Activated CD8-positive, alpha-beta memory T cell treated with anti-CD3 and anti-CD28 coated beads for 1 hour (primary cell): ENCODE measurements around the gene FHIP2A.
A peak's percentile ranks its signal among the peaks of the same experiment; 100 is the strongest.
"Not testable (repeated sequence)": the region's sequence is repeated elsewhere in the genome, so short reads cannot be mapped to it uniquely, and the experiment has no call there.

Experiments
- DNase-seq, 2 donors: peaks; one replicate each; pipeline ENCODE4 v3.0.0-alpha.2; 2020; ENCODE audit warnings: low read depth in 1 of 2; ENCODE audit errors: extremely low read depth in 1 of 2

FHIP2A gene

GRCh38 chr10:114811862-114812261 lies 9.7 kb upstream of the FHIP2A start:
- no peak for DNase-seq

- DNase-seq = no peak
Observed at GRCh38 chr10:114815791-114816190, 5.8 kb upstream of the FHIP2A start.

- no peak for DNase-seq
Observed at GRCh38 chr10:114816308-114816707, 5.3 kb upstream of the FHIP2A start.

GRCh38 chr10:114819322-114819721 lies 2.3 kb upstream of the FHIP2A start:
- no peak for DNase-seq

GRCh38 chr10:114821915-114822443 lies 399 bp downstream of the FHIP2A start:
- DNase-seq = no peak

- peak in 1 of 2 donors; percentile 8 for DNase-seq
Observed at GRCh38 chr10:114822444-114823076, 980 bp downstream of the FHIP2A start.

- DNase-seq = no peak
Observed at GRCh38 chr10:114823077-114823463, 1.5 kb downstream of the FHIP2A start.

- DNase-seq = no peak
Observed at GRCh38 chr10:114824391-114824790, 2.8 kb downstream of the FHIP2A start.

- no peak for DNase-seq
Observed at GRCh38 chr10:114825513-114826253, 4.1 kb downstream of the FHIP2A start.

- no peak for DNase-seq
Observed at GRCh38 chr10:114829160-114829909, 7.8 kb downstream of the FHIP2A start.

GRCh38 chr10:114831186-114831867 lies 9.7 kb downstream of the FHIP2A start:
- DNase-seq = no peak

GRCh38 chr10:114837690-114838089 lies 16.1 kb downstream of the FHIP2A start:
- DNase-seq = no peak

GRCh38 chr10:114839901-114840300 lies 18.3 kb downstream of the FHIP2A start:
- no peak for DNase-seq

GRCh38 chr10:114845978-114846693 lies 24.6 kb downstream of the FHIP2A start:
- DNase-seq = no peak

GRCh38 chr10:114847517-114847916 lies 25.9 kb downstream of the FHIP2A start:
- not testable (repeated sequence) for DNase-seq

- no peak for DNase-seq
Observed at GRCh38 chr10:114849674-114850073, 28.1 kb downstream of the FHIP2A start.

GRCh38 chr10:114850126-114850525 lies 28.5 kb downstream of the FHIP2A start:
- DNase-seq = no peak

GRCh38 chr10:114851336-114851735 lies 29.8 kb downstream of the FHIP2A start:
- no peak for DNase-seq

- DNase-seq = no peak
Observed at GRCh38 chr10:114852197-114852596, 30.6 kb downstream of the FHIP2A start.

- DNase-seq = no peak
Observed at GRCh38 chr10:114854906-114855305, 33.3 kb downstream of the FHIP2A start.
